Hepatocyte (in vitro differentiated cells): ENCODE measurements around the gene ATP8B4. TPM values are rescaled to one million over a fixed set of nuclear protein-coding genes. Genes with fewer than 3 reads are reported as not detected.

ENCODE experiments used
- DNase-seq: peaks from one replicate; pipeline ENCODE4 v3.0.0-alpha.2; 2016; ENCODE audit warnings: low spot score
- H2AFZ ChIP-seq: fragments of 200-600 bp; sonication (generic); 2 replicates; pipeline ENCODE4 v1.6.0; 2016; ENCODE audit warnings: antibody characterized with exemption, mild to moderate bottlenecking
- H3K27ac ChIP-seq: fragments of 200-600 bp; sonication (generic); 2 replicates; pipeline ENCODE4 v1.5.1; 2016; ENCODE audit warnings: mild to moderate bottlenecking
- H3K27me3 ChIP-seq: fragments of 200-600 bp; sonication (generic); 2 replicates; pipeline ENCODE4 v1.6.1; 2016
- H3K36me3 ChIP-seq: fragments of 200-600 bp; sonication (generic); replicated peaks from 2 replicates; pipeline ENCODE4 v1.5.1; 2016; ENCODE audit warnings: low read depth; ENCODE audit not compliant: insufficient read depth
- H3K4me1 ChIP-seq: fragments of 200-600 bp; sonication (generic); 2 replicates; pipeline ENCODE4 v1.5.1; 2016; ENCODE audit warnings: mild to moderate bottlenecking, moderate library complexity; ENCODE audit not compliant: insufficient read depth
- H3K4me2 ChIP-seq: fragments of 200-600 bp; sonication (generic); 2 replicates; pipeline ENCODE4 v1.6.0; 2016
- H3K4me3 ChIP-seq: fragments of 200-600 bp; sonication (generic); 2 replicates; pipeline ENCODE4 v1.5.1; 2016; ENCODE audit warnings: mild to moderate bottlenecking
- H3K79me2 ChIP-seq: fragments of 200-600 bp; sonication (generic); 2 replicates; pipeline ENCODE4 v1.6.0; 2017; ENCODE audit warnings: mild to moderate bottlenecking
- H3K9me2 ChIP-seq: fragments of 200-600 bp; sonication (generic); replicated peaks from 2 replicates; pipeline ENCODE4 v1.6.0; 2017; ENCODE audit warnings: mild to moderate bottlenecking; ENCODE audit not compliant: insufficient read depth
- H3K9me3 ChIP-seq: fragments of 200-600 bp; sonication (generic); 2 replicates; pipeline ENCODE4 v1.5.1; 2016; ENCODE audit warnings: low read depth, mild to moderate bottlenecking
- H4K20me1 ChIP-seq: fragments of 200-600 bp; sonication (generic); 2 replicates; pipeline ENCODE4 v1.6.0; 2016; ENCODE audit warnings: mild to moderate bottlenecking; ENCODE audit not compliant: insufficient read depth, poor library complexity, severe bottlenecking
- CTCF ChIP-seq: fragments of 200-600 bp; sonication (generic); IDR thresholded peaks from 2 replicates; pipeline ENCODE4 v1.5.1; 2016; ENCODE audit warnings: antibody characterized with exemption, mild to moderate bottlenecking; ENCODE audit not compliant: poor library complexity
- EZH2 ChIP-seq: fragments of 200-600 bp; sonication (generic); IDR thresholded peaks from 2 replicates; pipeline ENCODE4 v1.6.1; 2016; ENCODE audit warnings: antibody characterized with exemption, mild to moderate bottlenecking, borderline replicate concordance
- EZH2phosphoT487 ChIP-seq: fragments of 200-600 bp; sonication (generic); IDR thresholded peaks from one replicate; pipeline ENCODE4 v1.6.1; 2018; ENCODE audit warnings: antibody characterized with exemption, mild to moderate bottlenecking, low read depth, moderate library complexity; ENCODE audit not compliant: unreplicated experiment, severe bottlenecking
- WGBS: methylation state at CpG from one replicate; pipeline ENCODE4 v1.1.6; 2016; ENCODE audit warnings: low lambda C conversion rate; ENCODE audit errors: missing lambda C conversion rate; 5-methylcytosine and 5-hydroxymethylcytosine counted together
- polyA plus RNA-seq: library from polyadenylated mRNA; unstranded; fragments of >200 nt; fragmentation: Nextera tagmentation; extraction: Ambion mirVana; gene quantifications from 2 replicates; pipeline ENCODE4 v1.2.1, GENCODE V29; 2016
- total RNA-seq: library from RNA; depleted of rRNA; stranded (reverse); fragments of >200 nt; gene quantifications from 2 replicates; pipeline ENCODE4 v1.2.3, GENCODE V29; 2014

ATP8B4 gene
- total and polyA plus RNA-seq, 2 experiments from 2014 or later: 1.3 to 9.5 TPM

GRCh38 chr15:49844390-49844789 lies 274.6 kb downstream of the ATP8B4 start:
- Histone ChIP-seq H3K27me3 (no peaks in the 10 kb centered on the region), H3K27ac (peak overlapping the region; percentile 70), H3K9me3 (no peaks in the 10 kb centered on the region), H3K79me2 (no peaks in the 10 kb centered on the region), H4K20me1 (no peaks in the 10 kb centered on the region), H3K4me3 (no peak overlapping the region), H3K4me1 (peaks cover 12% of the 10 kb centered on the region), H3K36me3 (no peaks in the 10 kb centered on the region), H2AFZ (no peak overlapping the region), H3K4me2 (peak overlapping the region; percentile 17), H3K9me2 (no peaks in the 10 kb centered on the region)
- TF ChIP-seq EZH2phosphoT487: no peak
- TF ChIP-seq EZH2: no peak
- no peak for TF ChIP-seq CTCF
- DNase-seq: peak; percentile 63
- whole genome bisulfite sequencing: 42% methylated on average over 7 of the region's 7 CpGs

GRCh38 chr15:49843725-49844124 lies 275.3 kb downstream of the ATP8B4 start:
- Histone ChIP-seq H3K36me3 (no peaks in the 10 kb centered on the region), H2AFZ (no peak overlapping the region), H3K4me2 (no peak overlapping the region), H3K4me3 (no peak overlapping the region), H3K4me1 (peaks cover 12% of the 10 kb centered on the region), H3K27ac (peak overlapping the region; percentile 70), H3K9me2 (no peaks in the 10 kb centered on the region), H3K9me3 (no peaks in the 10 kb centered on the region), H3K79me2 (no peaks in the 10 kb centered on the region), H4K20me1 (no peaks in the 10 kb centered on the region), H3K27me3 (no peaks in the 10 kb centered on the region)
- DNase-seq: no peak
- WGBS: 94% methylated on average over 5 of the region's 5 CpGs
- TF ChIP-seq CTCF: no peak
- TF ChIP-seq EZH2: no peak
- TF ChIP-seq EZH2phosphoT487: no peak

- no peaks in the 10 kb centered on the region for H3K36me3 ChIP-seq
Observed at GRCh38 chr15:49842031-49842730, 276.9 kb downstream of the ATP8B4 start.

More at GRCh38 chr15:49842031-49842730, 276.9 kb downstream of the ATP8B4 start:
- Histone ChIP-seq H3K4me3 (no peak overlapping the region), H3K27me3 (no peaks in the 10 kb centered on the region), H2AFZ (no peak overlapping the region), H3K27ac (peak overlapping the region; percentile 37), H3K4me2 (no peak overlapping the region), H3K9me3 (no peaks in the 10 kb centered on the region), H3K79me2 (no peaks in the 10 kb centered on the region), H3K4me1 (peaks cover 8% of the 10 kb centered on the region), H3K9me2 (no peaks in the 10 kb centered on the region), H4K20me1 (no peaks in the 10 kb centered on the region)
- DNase-seq: peak; percentile 22
- 40% methylated on average over 4 of the region's 4 CpGs for WGBS
- TF ChIP-seq EZH2phosphoT487: no peak
- no peak for TF ChIP-seq EZH2
- TF ChIP-seq CTCF: no peak
